Fibroblast of skin of left biceps (primary cell): ENCODE results near the gene NIP7.
"Not testable (repeated sequence)": the region's sequence is repeated elsewhere in the genome, so short reads cannot be mapped to it uniquely, and the experiment has no call there.

Experiments
- DNase-seq, 2 experiments: peaks; one replicate each; pipeline ENCODE4 v3.0.0-alpha.2; 2013; ENCODE audit warnings: low read depth in 2 of 2

The NIP7 gene

GRCh38 chr16:69345923-69346322 is 6.4 kb downstream of the NIP7 start:
- DNase-seq: no peak

DNA sequence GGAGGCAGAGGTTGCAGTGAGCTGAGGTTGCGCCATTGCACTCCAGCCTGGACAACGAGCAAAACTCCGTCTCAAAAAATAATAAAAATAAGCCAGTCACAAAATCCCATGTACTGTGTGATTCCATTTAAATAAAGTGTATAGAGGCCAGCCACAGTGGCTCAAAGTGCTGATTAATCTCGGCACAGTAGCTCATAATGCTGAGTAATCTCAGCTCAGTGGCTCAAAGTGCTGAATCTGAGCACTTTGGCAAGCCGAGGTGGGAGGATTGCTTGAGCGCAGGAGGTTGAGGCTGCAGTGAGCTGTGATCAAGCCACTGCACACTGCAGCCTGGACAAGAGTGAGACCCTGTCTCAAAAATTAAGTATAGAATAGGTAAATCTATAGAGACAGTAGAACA is 7.1 kb downstream of the NIP7 start:
- DNase-seq: no peak

GRCh38 chr16:69348222-69348621 is 8.7 kb downstream of the NIP7 start:
- DNase-seq: no peak

GRCh38 chr16:69349536-69349935 is 10.0 kb downstream of the NIP7 start:
- no peak for DNase-seq

GRCh38 chr16:69350536-69351133 is 11.1 kb downstream of the NIP7 start:
- no peak for DNase-seq

- no peak for DNase-seq
Observed at GRCh38 chr16:69351309-69352027, 11.9 kb downstream of the NIP7 start, which contains the start of gene TMED6. Gene TMED6, minus strand, starts transcription at chr16:69351786. Its CDS starts 33 bp downstream, at chr16:69351753.

DNA sequence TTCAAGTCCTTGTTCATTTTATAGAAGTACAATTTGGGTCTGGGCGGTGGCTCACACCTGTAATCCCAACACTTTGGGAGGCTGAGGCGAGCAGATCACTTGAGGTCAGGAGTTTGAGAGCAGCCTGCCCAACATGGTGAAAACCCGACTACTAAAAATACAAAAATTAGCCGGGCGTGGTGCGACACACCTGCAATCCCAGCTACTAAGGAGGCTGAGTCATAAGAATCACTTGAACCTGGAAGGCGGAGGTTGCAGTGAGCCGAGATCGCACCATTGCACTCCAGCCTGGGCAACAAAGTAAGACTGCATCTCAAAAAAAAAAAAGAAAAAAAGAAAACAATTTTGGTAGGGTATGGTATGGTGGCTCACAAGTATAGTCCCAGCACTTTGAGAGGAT is 20.5 kb downstream of the NIP7 start:
- not testable (repeated sequence) for DNase-seq

DNA sequence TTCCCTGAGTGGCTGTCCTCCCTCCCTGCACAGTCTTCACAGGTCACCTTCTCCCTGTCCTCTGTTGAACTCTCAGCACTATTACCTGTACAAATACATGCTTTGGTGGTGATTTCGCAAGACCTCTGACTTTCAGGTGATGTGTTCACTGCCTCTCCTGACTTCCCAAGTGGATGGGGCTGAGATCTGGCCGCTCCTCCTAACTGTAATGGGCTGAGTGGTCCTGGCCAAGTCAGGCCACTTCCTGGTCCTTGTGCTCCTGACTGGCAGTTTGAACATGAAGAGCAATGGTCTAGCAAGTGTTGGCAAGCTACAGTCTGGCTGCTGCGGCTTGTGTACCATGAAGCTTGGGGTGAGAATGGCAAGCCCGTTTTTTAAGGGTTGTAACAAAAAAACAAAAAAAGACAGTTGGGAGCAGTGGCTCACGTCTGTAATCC is 23.7 kb downstream of the NIP7 start:
- DNase-seq: no peak

DNA sequence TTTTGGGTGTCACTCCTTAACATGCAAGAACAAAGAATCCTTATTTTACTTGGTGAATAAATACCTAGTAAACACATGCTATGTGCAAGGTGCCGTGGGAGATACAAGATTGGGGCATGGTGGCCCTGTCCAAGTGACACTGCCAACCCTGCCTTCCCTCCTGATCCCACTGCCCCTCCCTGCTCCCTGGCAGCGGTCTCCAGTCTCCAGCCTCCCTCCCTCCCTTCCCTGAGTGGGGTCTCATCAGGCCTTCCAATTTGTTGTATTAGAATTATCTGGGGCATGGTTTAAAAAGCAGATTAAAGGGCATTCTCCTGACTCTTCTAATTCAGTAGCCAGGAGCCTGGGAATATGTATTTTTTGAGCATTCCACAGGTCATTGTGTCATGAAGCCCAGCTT is 24.5 kb downstream of the NIP7 start:
- DNase-seq: no peak

- no peak for DNase-seq
Observed at GRCh38 chr16:69365901-69366300, 26.3 kb downstream of the NIP7 start.

- no peak for DNase-seq
Observed at GRCh38 chr16:69366431-69366830, 26.9 kb downstream of the NIP7 start.

GRCh38 chr16:69367980-69368379 is 28.4 kb downstream of the NIP7 start:
- no peak for DNase-seq

- DNase-seq: no peak
Observed at GRCh38 chr16:69368866-69369265, 29.3 kb downstream of the NIP7 start.

DNA sequence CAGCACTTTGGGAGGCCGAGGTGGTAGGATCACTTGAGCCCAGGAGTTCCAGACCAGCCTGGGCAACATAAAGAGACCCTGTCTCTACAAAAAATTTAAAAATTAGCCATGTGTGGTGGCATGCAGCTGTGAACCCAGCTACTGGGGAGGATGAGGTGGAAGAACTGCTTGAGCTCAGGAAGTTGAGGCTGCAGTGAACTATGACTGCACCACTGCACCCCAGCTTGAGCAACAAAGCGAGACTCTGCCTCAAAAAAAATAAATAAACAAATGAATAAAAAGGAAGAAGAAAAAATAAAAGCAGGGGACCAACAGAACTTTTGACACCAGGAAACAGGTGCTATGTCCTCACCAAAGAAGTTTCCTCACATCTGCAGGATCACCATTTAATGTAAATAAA is 32.0 kb downstream of the NIP7 start:
- DNase-seq: no peak

GRCh38 chr16:69373019-69373418 is 33.4 kb downstream of the NIP7 start:
- DNase-seq: no peak

DNA sequence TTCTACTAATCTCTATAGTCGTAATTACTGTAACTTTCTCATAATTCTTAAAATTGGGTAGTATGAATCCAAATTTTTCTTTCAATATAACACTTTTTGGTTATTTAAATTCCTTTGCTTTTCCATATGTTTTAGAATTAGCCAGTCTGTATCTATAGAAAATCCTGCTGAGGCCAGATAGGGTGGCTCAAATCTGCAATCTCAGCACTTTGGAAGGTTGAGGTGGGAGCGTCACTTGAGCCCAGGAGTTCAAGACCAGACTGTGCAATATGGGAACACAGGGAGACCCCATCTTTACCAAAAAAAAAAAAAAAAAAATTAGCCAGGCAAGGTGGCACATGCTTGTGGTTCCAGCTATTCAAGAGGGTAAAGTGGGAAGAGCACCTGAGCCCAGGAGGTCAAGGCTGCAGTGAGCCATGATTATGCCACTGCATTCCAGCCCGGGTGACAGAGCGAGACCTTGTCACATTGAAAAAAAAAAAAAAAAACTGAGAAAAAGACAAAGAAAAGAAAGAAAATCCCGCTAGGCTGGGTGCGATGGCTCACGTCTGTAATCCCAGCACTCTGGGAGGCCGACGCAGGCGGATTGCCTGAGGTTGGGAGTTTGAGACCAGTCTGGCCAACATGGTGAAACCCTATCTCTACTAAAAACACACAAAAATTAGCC is 37.0 kb downstream of the NIP7 start:
- DNase-seq: no peak

- DNase-seq: no peak
Observed at GRCh38 chr16:69378036-69378435, 38.5 kb downstream of the NIP7 start.

- no peak for DNase-seq
Observed at GRCh38 chr16:69378760-69379159, 39.2 kb downstream of the NIP7 start.

DNA sequence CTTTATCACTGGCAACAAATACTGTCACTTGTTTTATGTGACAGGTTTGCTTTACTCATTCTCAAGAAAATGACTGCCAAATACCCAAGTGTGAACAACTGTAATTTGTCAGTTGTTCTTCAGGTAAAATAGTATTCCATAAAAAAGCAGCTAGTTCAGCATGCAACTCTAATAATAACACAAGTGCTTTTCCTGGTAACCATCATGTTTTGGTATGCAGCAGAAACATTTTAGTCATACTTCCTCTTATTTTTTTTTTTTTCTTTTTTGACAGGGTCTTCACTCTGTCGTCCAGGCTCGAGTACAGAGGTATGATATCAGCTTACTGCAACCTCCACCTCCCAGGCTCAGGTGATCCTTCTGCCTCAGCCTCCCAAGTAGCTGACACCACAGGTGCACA is 41.7 kb downstream of the NIP7 start:
- no peak for DNase-seq

DNA sequence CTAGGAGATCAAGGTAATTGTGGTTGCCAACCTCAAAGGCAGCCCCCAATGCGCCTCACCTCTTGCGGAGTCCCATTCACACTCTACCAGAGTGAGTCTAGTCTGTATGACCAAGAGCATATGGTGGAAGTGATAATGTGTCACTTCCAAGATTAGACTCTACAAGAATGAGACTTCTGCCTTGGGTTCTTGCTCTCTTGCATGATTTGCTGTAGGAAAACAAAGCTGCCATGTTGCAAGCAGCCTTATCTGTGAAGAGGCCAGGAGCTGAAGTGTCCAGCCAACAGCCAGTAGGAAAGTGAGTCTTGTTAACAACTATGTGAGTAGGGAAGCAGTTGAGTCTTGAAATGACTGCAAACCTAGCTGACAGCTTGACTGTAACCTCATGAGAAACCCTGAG is 42.8 kb downstream of the NIP7 start:
- no peak for DNase-seq

DNA sequence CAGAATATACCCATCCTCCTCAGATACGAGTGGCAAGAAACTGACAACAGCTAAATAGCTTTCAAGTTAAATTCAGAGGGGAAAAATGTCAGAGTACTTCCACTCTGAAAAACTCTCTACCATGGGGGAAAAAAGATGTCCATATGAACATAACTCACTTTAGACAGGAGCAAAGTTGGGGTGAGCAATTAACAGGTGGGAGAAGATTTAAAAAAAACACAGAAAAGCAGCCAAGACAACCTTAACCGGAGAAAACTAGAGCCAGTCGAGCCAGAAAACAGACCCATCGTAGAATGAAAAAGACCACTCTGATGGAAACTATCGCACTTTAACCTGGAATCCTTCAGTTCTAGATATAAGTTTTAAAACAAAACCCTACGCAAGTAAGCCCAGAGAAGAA is 45.4 kb downstream of the NIP7 start:
- no peak for DNase-seq

- peak in 1 of 2 experiments; percentile 23 for DNase-seq
Observed at GRCh38 chr16:69386596-69386995, 47.0 kb downstream of the NIP7 start.
